22Rv1 (cell line): ENCODE measurements around the gene PDP2.

ENCODE experiments used
- H3K27ac ChIP-seq: fragments of 450-650 bp; 2 replicates; pipeline ENCODE4 v1.5.1; 2017
- ZFX ChIP-seq: fragments of 450-650 bp; IDR thresholded peaks from 2 replicates; pipeline ENCODE4 v1.6.1; 2017; ENCODE audit warnings: antibody characterized with exemption, borderline replicate concordance
- TF ChIP-seq, protein P1 (sequence below): fragments of 450-650 bp; IDR thresholded peaks from 2 replicates; pipeline ENCODE4 v1.5.1; 2017; ENCODE audit warnings: mild to moderate bottlenecking

The PDP2 gene

DNA sequence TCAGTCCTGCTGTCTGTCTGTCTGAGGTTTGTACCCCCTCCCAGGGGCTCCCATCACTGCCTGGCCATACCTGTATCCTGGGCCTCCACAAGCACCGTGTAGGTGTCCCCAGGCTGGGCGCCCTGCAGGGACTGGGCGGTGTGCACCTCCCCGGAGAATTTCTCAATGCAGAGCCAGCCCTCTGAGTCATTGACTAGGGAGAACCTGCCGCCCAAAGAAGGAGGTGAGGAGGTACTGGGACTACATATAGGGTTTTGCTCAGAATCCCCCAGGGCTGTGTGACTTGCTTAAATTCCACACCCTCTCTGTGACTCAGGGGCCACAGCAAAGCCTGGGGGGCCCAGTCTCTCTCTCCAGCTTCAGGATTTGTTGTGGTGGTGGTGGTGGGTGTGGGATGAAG is 30.8 kb downstream of the PDP2 start:
- no peak overlapping the region for H3K27ac ChIP-seq
- TF ChIP-seq, protein P1, sequence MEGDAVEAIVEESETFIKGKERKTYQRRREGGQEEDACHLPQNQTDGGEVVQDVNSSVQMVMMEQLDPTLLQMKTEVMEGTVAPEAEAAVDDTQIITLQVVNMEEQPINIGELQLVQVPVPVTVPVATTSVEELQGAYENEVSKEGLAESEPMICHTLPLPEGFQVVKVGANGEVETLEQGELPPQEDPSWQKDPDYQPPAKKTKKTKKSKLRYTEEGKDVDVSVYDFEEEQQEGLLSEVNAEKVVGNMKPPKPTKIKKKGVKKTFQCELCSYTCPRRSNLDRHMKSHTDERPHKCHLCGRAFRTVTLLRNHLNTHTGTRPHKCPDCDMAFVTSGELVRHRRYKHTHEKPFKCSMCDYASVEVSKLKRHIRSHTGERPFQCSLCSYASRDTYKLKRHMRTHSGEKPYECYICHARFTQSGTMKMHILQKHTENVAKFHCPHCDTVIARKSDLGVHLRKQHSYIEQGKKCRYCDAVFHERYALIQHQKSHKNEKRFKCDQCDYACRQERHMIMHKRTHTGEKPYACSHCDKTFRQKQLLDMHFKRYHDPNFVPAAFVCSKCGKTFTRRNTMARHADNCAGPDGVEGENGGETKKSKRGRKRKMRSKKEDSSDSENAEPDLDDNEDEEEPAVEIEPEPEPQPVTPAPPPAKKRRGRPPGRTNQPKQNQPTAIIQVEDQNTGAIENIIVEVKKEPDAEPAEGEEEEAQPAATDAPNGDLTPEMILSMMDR, result no peak

DNA sequence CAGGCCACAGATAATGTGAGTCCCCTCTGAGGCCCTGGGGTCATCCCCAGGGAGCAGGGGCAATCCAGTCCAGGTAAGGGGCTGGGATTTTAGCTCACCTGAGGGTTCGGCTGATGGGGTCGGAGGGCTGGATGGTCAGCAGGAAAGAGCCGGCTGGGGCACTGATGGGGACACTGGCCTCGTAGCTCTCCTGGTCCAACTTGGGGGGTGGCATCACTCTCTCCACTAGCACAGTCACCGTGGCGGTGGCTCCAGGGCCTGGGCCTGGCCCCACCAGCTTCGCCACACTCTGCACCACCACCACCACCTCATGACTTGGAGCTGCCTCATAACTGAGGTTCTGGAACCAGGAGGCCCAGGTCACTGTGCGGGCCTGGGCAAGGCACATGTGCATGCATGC is 31.5 kb downstream of the PDP2 start:
- H3K27ac ChIP-seq, result no peak overlapping the region
- TF ChIP-seq, protein P1, result no peak

DNA sequence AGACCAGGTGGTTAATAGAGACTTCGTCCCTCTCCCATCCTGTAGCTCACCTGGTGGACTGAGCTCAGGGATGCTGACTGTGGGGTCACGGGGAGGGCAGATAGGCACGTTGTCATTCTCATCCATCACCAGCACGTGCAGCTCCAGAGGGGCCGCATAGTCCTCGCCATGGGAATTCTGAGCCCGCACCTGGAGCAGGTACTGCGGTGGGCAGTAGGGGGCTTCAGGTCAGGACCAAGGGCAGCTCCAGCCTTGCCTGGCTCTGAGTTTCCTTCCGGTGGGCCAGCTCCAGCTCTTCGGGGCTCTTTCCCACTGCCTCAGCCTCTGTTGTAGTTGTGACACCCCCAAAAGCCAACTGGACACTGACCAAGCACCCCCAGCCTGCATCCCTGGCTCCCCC is 32.8 kb downstream of the PDP2 start:
- TF ChIP-seq, protein P1, result no peak
- no peak for TF ChIP-seq ZFX

DNA sequence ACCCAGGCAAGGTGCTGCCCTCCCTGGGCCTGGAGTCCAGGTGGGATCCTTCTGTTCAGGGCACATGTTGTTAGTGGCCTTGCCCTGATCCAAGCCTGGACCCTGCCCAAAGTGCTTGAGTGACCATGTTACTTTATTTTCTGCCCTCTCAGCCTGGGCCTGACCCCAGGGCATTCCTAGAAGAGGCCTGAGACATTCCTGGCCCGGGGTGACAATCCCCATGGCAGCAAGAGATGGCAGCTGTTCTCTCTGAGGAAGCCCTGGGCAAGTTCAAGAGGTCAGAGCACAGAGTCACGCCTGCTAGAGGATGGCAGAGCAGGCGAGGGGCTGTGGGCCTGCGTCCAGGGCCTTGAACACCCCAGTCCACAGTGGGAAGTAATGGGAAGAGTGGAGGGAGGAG is 33.4 kb downstream of the PDP2 start:
- no peak overlapping the region for H3K27ac ChIP-seq
- no peak for TF ChIP-seq ZFX
- TF ChIP-seq, protein P1, result no peak

More for the DNA sequence above, 32.8 kb downstream of the PDP2 start:
- H3K27ac ChIP-seq, result no peak overlapping the region

DNA sequence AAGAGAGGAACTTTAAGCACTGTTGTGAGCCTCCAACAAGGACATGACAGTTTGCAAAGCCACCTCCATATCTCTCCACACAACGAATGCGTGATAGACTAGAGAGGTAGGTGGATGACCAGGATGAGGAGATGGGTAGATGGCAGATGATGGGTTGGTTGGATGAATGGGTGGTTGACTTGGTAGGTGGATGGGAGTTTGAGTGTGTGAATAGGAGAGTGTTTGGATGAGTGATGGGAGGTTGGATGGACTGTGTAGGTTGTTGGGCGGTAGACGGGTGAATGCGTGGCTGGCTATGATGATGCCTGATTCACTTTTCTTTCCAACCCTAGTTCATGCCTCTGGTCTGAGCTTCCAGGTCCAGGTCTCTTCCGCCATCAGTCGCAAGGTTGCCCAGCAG is 34.2 kb downstream of the PDP2 start:
- TF ChIP-seq, protein P1, result no peak
- TF ChIP-seq ZFX, result no peak
- H3K27ac ChIP-seq, result no peak overlapping the region

DNA sequence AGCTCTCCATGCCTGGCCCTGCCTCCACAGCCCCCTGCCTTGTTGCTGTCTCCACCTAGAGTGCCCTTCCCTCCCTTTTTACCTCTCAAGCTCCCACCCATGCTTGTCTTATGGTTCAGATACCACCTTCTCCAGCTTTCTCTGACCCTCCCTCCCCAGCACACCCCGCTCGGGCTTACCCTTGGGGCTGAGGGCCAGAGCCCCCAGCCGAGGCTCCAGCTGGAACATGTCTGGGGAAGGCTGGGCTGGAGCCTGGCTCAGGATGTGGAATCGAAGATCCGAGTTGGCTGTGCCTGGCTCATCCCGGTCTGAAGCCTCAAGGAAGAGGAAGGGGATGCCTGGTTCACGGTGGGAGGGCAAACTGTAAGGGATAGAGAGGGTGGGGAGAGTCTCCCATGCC is 34.7 kb downstream of the PDP2 start:
- TF ChIP-seq, protein P1, result no peak
- TF ChIP-seq ZFX, result no peak
- no peak overlapping the region for H3K27ac ChIP-seq

DNA sequence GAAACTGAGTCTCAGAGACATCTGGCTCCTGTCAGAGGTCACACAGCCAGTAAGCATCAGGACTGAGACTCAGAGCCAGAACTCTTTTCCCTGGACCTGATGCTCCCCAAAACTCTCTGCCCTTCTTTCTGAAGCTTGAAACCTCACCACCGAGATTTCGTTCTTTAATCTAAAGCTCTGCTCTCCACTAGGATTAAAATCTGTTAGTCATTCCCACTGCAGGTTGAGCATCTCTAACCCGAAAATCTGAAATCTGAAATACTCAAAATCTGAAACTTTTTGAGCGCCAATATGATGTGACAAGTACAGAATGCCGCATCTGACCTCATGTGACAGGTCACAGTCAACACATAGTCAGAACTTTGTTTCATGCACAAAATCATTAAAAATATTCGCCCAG is 36.2 kb downstream of the PDP2 start:
- no peak overlapping the region for H3K27ac ChIP-seq
- TF ChIP-seq, protein P1, result no peak
- no peak for TF ChIP-seq ZFX
